NCI-H345 treated with DMSO at 0.1 percent for 48 hours (cell line): ENCODE results near the gene TAF6.
"Not testable (repeated sequence)": the region's sequence is repeated elsewhere in the genome, so short reads cannot be mapped to it uniquely, and the experiment has no call there.

Source experiments
- DNase-seq: peaks from one replicate; lab custom pipeline; 2025; ENCODE audit not compliant: unreplicated experiment; lab: John Stamatoyannopoulos, UW

TAF6 gene

GRCh38 chr7:100152937-100153666 lies 33.9 kb upstream of the TAF6 start:
- no peak for DNase-seq

GRCh38 chr7:100152404-100152803 lies 33.2 kb upstream of the TAF6 start:
- DNase-seq: no peak

GRCh38 chr7:100148559-100149328 lies 29.6 kb upstream of the TAF6 start, which contains the start of gene LAMTOR4:
LAMTOR4 (plus strand) TSS chr7:100148918; CDS start chr7:100148973, 55 bp downstream.
- DNase-seq: peak; percentile 99

- DNase-seq: no peak
Measured at GRCh38 chr7:100148225-100148558, 29.0 kb upstream of the TAF6 start.

GRCh38 chr7:100147278-100147677 lies 28.1 kb upstream of the TAF6 start:
- DNase-seq: no peak

GRCh38 chr7:100146350-100146749 lies 27.2 kb upstream of the TAF6 start:
- not testable (repeated sequence) for DNase-seq

- no peak for DNase-seq
Measured at GRCh38 chr7:100142461-100142860, 23.3 kb upstream of the TAF6 start.

- no peak for DNase-seq
Measured at GRCh38 chr7:100141555-100141949, 22.4 kb upstream of the TAF6 start.

GRCh38 chr7:100137851-100138760 lies 18.9 kb upstream of the TAF6 start:
- DNase-seq: no peak

- DNase-seq: peak; percentile 24
Measured at GRCh38 chr7:100132697-100133151, 13.6 kb upstream of the TAF6 start.

- no peak for DNase-seq
Measured at GRCh38 chr7:100132126-100132525, 13.0 kb upstream of the TAF6 start.

- peak; percentile 57 for DNase-seq
Measured at GRCh38 chr7:100130608-100131453, 11.7 kb upstream of the TAF6 start.

- DNase-seq: not testable (repeated sequence)
Measured at GRCh38 chr7:100130220-100130607, 11.1 kb upstream of the TAF6 start.

- no peak for DNase-seq
Measured at GRCh38 chr7:100128637-100128963, 9.4 kb upstream of the TAF6 start.

GRCh38 chr7:100127866-100128636 lies 8.9 kb upstream of the TAF6 start:
- DNase-seq: no peak

- DNase-seq: peak; percentile 49
Measured at GRCh38 chr7:100126931-100127865, 8.0 kb upstream of the TAF6 start, which contains the start of gene MBLAC1. MBLAC1 (plus strand) TSS chr7:100126967; CDS start chr7:100127396, 429 bp downstream.

- no peak for DNase-seq
Measured at GRCh38 chr7:100126239-100126930, 7.2 kb upstream of the TAF6 start.
